Prostate gland (tissue), 2 donors: ENCODE data around the gene EPOP. TPM values are rescaled to one million over a fixed set of nuclear protein-coding genes. Genes with fewer than 3 reads are reported as not detected.
"Not testable (repeated sequence)": the region's sequence is repeated elsewhere in the genome, so short reads cannot be mapped to it uniquely, and the experiment has no call there.

Experiments
- DNase-seq: peaks from one replicate; pipeline ENCODE4 v3.0.0-alpha.2; 2019; ENCODE audit warnings: low spot score
- H3K27ac ChIP-seq, 2 donors: fragments of 200-600 bp; sonication (generic); 2 replicates each; pipeline ENCODE4 v1.5.1; 2017 to 2019
- H3K27me3 ChIP-seq: fragments of 200-600 bp; sonication (generic); replicated peaks from 2 replicates; pipeline ENCODE4 v1.5.1; 2019; ENCODE audit not compliant: insufficient read depth
- H3K36me3 ChIP-seq, 2 donors: fragments of 200-600 bp; sonication (generic); 1 replicate in 1 of 2; 2 replicates in 1 of 2; pipeline versions ENCODE4 v1.5.1 to v1.8.1; 2017 to 2019
- H3K4me1 ChIP-seq: fragments of 200-600 bp; sonication (generic); replicated peaks from 2 replicates; pipeline ENCODE4 v1.5.1; 2019
- H3K4me3 ChIP-seq, 2 donors: fragments of 200-600 bp; sonication (generic); 2 replicates each; pipeline ENCODE4 v1.5.1; 2017 to 2019
- H3K9me3 ChIP-seq: fragments of 200-600 bp; sonication (generic); 2 replicates; pipeline ENCODE4 v1.5.1; 2017
- POLR2A ChIP-seq: fragments of 450-650 bp; IDR thresholded peaks from one replicate; pipeline ENCODE4 v1.6.1; 2016; ENCODE audit warnings: antibody characterized with exemption, mild to moderate bottlenecking
- POLR2AphosphoS5 ChIP-seq: sonication (generic); formaldehyde crosslinking; IDR thresholded peaks from one replicate; pipeline ENCODE4 v1.6.1; 2017; ENCODE audit warnings: antibody characterized with exemption
- WGBS: methylation state at CpG from one replicate; pipeline ENCODE4 v1.1.5; 2018; 5-methylcytosine and 5-hydroxymethylcytosine counted together
- intact Hi-C: fragments of 100-400 bp; cut with DNase I; formaldehyde crosslinking; loops from one replicate; pipeline ENCODE4 v1.14.2; 2022
- microRNA-seq: library from miRNA; unstranded; fragments of <30 nt; microRNA quantifications from one replicate; pipeline ENCODE4, GENCODE V29; 2016
- small RNA-seq, 2 donors: library from RNA; depleted of rRNA; stranded (forward); fragments of <200 nt; gene quantifications; one replicate each; pipeline ENCODE3, GENCODE V24; 2016
- total RNA-seq, 2 donors: library from RNA; depleted of rRNA; stranded (reverse); fragments of >200 nt; gene quantifications; one replicate each; pipeline ENCODE4 v1.1.0, GENCODE V29; 2016
- TF ChIP-seq, protein P1 (sequence below), 4 experiments: fragments of 200-600 bp in 2 of 4; fragments of 450-650 bp in 2 of 4; sonication (generic) in 2 of 4; IDR thresholded peaks; 1 replicate in 3 of 4; 2 replicates in 1 of 4; pipeline ENCODE4 v1.5.1; 2016 to 2019; ENCODE audit warnings: antibody characterized with exemption in 4 of 4, mild to moderate bottlenecking in 2 of 4, moderate library complexity in 2 of 4

The EPOP gene
- total RNA-seq, 2 donors from 2014 or later, result 4.1 to 11.0 TPM

DNA sequence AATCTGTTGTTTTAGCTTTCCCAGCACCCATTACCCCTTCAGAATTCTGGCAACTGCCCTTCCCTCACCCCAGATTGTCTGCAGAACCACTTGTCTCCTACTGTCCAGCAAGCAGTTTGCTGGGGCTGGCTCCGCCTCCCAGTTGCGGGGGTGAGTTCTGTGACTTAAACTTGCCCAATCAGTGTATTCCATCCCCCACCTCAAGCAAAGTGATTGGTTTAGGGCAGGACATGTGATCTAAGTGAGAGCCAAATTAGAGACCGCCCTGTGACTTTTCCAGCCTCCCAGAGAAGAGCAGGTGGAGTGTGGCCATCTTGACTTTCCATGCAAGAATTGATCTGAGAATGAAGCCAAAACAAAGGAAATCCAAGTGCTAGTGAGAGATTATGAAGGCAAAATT lies 46.3 kb downstream of the EPOP start:
- no peak for DNase-seq
- Histone ChIP-seq H3K27ac (no peak overlapping the region), H3K27me3 (no peaks in the 10 kb centered on the region), H3K9me3 (no peaks in the 10 kb centered on the region), H3K36me3 (no peaks in the 10 kb centered on the region), H3K4me3 (no peak overlapping the region), H3K4me1 (no peaks in the 10 kb centered on the region)
- WGBS, result 59% methylated on average over 3 of the region's 3 CpGs
- no peak for TF ChIP-seq POLR2A
- TF ChIP-seq POLR2AphosphoS5, result no peak
- TF ChIP-seq, protein P1, sequence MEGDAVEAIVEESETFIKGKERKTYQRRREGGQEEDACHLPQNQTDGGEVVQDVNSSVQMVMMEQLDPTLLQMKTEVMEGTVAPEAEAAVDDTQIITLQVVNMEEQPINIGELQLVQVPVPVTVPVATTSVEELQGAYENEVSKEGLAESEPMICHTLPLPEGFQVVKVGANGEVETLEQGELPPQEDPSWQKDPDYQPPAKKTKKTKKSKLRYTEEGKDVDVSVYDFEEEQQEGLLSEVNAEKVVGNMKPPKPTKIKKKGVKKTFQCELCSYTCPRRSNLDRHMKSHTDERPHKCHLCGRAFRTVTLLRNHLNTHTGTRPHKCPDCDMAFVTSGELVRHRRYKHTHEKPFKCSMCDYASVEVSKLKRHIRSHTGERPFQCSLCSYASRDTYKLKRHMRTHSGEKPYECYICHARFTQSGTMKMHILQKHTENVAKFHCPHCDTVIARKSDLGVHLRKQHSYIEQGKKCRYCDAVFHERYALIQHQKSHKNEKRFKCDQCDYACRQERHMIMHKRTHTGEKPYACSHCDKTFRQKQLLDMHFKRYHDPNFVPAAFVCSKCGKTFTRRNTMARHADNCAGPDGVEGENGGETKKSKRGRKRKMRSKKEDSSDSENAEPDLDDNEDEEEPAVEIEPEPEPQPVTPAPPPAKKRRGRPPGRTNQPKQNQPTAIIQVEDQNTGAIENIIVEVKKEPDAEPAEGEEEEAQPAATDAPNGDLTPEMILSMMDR (IDR thresholded peaks at IDR 0.05), result no peak
- intact Hi-C loops, result no loop called here

DNA sequence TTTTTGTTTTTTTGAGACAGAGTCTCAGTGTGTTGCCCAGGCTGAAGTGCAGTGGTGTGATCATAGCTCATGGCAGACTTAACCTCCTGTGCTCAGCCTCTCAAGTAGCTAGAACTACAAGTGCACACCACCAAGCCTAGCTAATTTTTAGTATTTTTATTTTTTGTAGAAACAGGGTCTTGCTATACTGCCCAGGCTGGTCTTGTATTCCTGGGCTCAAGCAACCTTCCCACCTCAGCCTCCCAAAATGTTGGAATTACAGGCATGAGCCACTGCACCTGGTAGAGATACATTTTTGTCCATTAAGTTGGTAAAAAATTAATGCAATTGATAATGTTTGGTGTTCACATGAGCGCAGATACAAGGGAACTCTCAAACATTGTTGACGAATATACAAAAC lies 46.8 kb downstream of the EPOP start:
- H3K27me3 ChIP-seq, result no peaks in the 10 kb centered on the region
- TF ChIP-seq POLR2A, result no peak
- TF ChIP-seq, protein P1 (IDR thresholded peaks at IDR 0.05), result no peak
- no peak for TF ChIP-seq POLR2AphosphoS5
- intact Hi-C loops, result no loop called here
- H3K27ac ChIP-seq, result no peak overlapping the region
- no peak for DNase-seq
- no peaks in the 10 kb centered on the region for H3K36me3 ChIP-seq
- H3K4me3 ChIP-seq, result no peak overlapping the region
- 88% methylated on average over 2 of the region's 2 CpGs for WGBS
- no peaks in the 10 kb centered on the region for H3K4me1 ChIP-seq
- no peaks in the 10 kb centered on the region for H3K9me3 ChIP-seq

DNA sequence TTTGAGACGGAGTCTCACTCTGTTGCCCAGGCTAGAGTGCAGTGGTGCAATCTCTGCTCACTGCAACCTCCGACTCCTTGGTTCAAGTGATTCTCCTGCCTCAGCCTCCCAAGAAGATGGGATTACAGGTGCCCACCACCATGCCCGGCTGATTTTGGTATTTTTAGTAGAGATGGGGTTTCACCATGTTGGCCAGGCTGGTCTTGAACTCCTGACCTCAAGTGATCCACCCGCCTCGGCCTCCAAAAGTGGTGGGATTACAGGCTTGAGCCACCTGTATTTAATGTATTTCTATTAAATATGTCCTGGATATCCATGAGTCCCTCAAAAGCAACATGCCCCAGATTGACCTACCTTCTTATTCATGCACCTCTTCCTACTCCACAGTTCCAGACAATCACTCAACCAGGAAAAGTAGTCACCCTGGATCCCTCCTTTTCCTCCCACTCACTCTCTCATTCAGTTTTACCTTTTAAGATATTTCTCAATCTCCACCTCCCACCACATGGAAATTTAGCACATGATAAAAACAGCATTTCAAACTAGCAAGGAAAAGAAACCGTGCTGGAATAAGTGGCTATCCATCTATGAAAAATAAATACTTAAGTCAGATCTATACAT lies 48.0 kb downstream of the EPOP start:
- H3K4me1 ChIP-seq, DNase-seq, H3K27ac ChIP-seq, H3K27me3 ChIP-seq, H3K36me3 ChIP-seq, H3K4me3 ChIP-seq, intact Hi-C loops, H3K9me3 ChIP-seq: not testable (repeated sequence)
- WGBS, result 83% methylated on average over 6 of the region's 6 CpGs

DNA sequence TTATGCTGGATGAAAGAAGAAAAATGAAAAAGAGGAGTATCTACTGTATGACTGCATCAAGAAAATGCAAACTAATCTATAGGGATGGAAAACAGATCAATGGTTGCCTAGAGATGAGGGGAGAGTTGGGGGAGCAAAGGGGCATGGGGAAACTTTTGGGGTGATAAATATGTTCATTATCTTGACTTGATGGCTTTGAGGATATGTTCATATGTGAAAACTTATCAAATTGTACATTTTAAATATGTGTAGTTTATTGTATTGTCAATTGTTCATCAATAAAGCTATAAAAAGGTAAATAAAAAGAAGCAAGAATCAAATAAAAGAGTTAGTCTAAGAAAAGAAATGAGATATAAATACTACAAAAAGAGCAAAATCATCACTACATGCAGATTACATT lies 49.3 kb downstream of the EPOP start:
- no peaks in the 10 kb centered on the region for H3K27me3 ChIP-seq
- no peaks in the 10 kb centered on the region for H3K36me3 ChIP-seq
- H3K4me3 ChIP-seq, result no peak overlapping the region
- H3K9me3 ChIP-seq, result no peaks in the 10 kb centered on the region
- H3K4me1 ChIP-seq, result no peaks in the 10 kb centered on the region
- intact Hi-C loops, result no loop called here
- DNase-seq, result no peak
- TF ChIP-seq, protein P1 (IDR thresholded peaks at IDR 0.05), result no peak
- TF ChIP-seq POLR2AphosphoS5, result no peak
- no peak for TF ChIP-seq POLR2A
- no peak overlapping the region for H3K27ac ChIP-seq

DNA sequence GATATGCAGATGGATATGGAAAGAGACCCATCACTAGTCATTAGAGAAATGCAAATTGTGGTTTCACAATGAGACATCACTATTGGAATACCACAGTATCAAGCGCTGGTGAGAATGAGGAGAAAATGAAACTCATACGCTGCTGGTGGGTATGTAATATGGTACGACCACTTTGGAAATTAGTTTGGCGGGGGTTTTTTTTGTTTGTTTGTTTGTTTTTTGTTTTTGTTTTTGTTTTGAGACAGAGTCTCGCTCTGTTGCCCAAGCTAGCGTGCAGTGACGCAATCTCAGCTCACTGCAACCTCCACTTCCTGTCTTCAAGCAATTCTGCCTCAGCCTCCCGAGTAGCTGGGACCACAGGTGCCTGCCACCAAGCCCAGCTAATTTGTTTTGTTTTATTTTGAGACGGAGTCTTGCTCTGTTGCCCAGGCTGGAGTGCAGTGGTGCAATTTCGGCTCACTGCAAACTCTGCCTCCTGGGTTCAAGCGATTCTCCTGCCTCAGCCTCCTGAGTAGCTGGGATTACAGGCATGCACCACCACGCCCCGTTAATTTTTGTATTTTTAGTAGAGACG lies 49.9 kb downstream of the EPOP start:
- H3K27me3 ChIP-seq, intact Hi-C loops, DNase-seq, H3K4me1 ChIP-seq, H3K36me3 ChIP-seq, H3K9me3 ChIP-seq, H3K4me3 ChIP-seq, H3K27ac ChIP-seq: not testable (repeated sequence)
- WGBS, result 82% methylated on average over 14 of the region's 14 CpGs

Small RNA genes lying within 50 kb of the gene (microRNA-seq; reads per million reads assigned to microRNA genes)
- gene MIR4726 (not detected), gene MIR4734 (not detected)

Small RNA genes lying within 50 kb of the gene (small RNA-seq; reads per million reads assigned to genes)
- gene MIR4726 (0 reads per million in 2 donors), gene MIR4734 (0 reads per million in 2 donors)

Other genes starting within 250 kb of the EPOP start
- gene ARHGAP23, start 246.5 kb downstream of the EPOP start, total RNA-seq, result 100 to 1,000 TPM in 1 of 2 donors, 10 to 100 TPM in 1; 27.3 to 204 TPM
- gene SRCIN1, start 69.0 kb downstream of the EPOP start, total RNA-seq, result 1 to 10 TPM; 2.4 to 4.8 TPM
- 100 to 1,000 TPM in 1 of 2 donors, 10 to 100 TPM in 1; 69.1 to 142 TPM for gene MLLT6, start 30.3 kb upstream of the EPOP start, total RNA-seq
- 10 to 100 TPM; 17.1 to 17.8 TPM for gene CISD3, start 55.4 kb upstream of the EPOP start, total RNA-seq
- gene PCGF2, start 73.4 kb upstream of the EPOP start, total RNA-seq, result 10 to 100 TPM; 17.1 to 17.8 TPM
- gene PSMB3, start 77.8 kb upstream of the EPOP start, total RNA-seq, result 100 to 1,000 TPM; 116 to 192 TPM
- 10 to 100 TPM; 46.2 to 65.2 TPM for gene PIP4K2B, start 124.6 kb upstream of the EPOP start, total RNA-seq
- gene CWC25, start 150.4 kb upstream of the EPOP start, total RNA-seq, result 10 to 100 TPM; 21.9 to 23.3 TPM
- 1,000 to 10,000 TPM; 1,006 to 2,029 TPM for gene RPL23, start 178.8 kb upstream of the EPOP start, total RNA-seq
- gene LASP1, start 195.1 kb upstream of the EPOP start, total RNA-seq, result 10 to 100 TPM; 61.8 to 93.4 TPM